HG03342 (cell line): ENCODE results near the gene IL34.
"Not testable (repeated sequence)": the region's sequence is repeated elsewhere in the genome, so short reads cannot be mapped to it uniquely, and the experiment has no call there.

Source experiments
- ATAC-seq: cut with Tn5 transposase; IDR thresholded peaks from one replicate; pipeline ENCODE4 v1.9.1; 2021; ENCODE audit warnings: mild to moderate bottlenecking, moderate library complexity; ENCODE audit not compliant: unreplicated experiment

Gene IL34

DNA sequence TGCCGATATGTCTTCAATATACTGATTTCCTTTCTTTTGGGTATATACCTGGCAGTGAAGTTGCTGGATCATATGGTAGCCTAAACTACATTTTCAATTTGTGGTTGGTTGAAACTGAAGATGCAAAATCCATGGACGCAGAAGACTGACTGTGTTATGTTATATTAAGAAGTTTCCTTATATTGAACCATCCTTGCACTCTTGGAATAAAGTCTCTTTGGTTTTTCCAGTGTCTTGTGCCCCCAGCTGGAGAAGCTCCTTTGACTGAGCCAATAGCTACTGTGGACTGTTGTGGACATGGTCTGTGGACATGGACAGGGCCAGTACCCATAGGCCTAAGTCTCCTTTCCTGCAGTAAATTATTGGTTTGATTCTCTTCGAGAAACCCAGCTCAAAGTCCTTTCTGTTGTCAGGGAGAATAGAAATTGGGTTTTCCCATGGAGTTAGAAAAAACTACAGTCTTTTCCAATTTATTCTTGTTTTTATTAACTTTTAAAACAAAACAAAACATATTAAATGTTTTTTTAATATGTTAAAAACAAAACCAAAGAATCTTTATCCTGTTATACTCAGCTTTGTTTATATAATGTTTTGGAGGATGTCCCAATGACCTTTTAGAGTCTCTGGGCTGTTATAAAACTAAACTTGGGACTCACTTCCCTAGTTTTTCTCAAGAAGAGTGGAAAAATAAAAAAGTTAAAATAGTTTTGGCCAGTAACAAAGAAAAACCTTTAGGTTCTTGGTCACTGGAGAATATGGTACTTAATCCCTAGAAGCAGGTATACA is 15.2 kb upstream of the IL34 start:
- ATAC-seq, result no peak

GRCh38 chr16:70632273-70632672 is 14.1 kb upstream of the IL34 start:
- no peak for ATAC-seq

- ATAC-seq, result not testable (repeated sequence)
These were observed 12.7 kb upstream of the IL34 start for GRCh38 chr16:70633617-70634016.

GRCh38 chr16:70634861-70635260 is 11.5 kb upstream of the IL34 start:
- ATAC-seq, result no peak

GRCh38 chr16:70635336-70636016 is 10.9 kb upstream of the IL34 start:
- no peak for ATAC-seq

DNA sequence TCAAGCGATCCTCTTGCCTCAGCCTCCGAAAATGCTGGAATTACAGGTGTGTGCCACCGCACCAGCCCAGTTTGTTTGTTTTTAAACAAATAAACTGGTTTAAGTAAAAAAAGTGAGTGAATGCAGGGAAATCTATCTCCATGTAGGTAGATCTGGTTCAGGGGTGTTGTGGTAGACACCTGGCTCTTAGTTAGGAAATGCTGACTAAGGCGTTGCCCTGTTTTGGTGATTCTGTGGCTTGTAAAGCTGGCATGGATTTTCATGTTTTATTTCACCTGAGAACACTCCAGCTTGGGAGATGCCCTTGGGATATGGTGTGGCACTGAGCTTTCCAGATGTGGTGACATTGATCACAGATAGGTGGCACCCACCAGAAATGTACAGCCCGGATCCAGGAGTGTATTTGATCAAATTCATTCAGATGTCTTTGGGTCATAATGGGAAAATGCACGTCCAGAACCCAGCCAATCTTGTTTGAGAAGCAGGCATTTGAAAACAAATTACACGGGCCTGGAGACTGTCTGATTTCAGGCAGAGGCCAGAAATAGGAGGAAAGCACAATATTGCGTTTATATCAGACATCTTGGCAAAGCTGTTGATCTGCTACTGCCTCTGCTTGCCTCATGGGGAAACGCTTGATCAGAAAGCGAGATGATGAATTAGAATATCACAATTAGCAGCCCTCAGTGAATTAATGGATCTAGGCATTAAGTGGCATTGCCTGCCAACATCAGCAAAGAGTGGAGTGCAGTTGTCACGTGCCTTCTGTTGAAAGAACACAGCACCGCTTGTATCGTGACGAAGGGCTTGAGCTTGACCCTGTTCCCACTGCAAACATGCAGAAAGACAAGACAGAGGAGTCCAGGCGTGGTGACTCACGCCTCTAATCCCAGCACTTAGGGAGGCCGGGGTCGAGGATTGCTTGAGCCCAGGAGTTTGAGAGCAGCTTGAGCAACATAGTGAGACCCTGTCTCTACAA is 7.3 kb upstream of the IL34 start:
- no peak for ATAC-seq

- ATAC-seq, result no peak
These were observed 3.7 kb upstream of the IL34 start for GRCh38 chr16:70642633-70643032.

DNA sequence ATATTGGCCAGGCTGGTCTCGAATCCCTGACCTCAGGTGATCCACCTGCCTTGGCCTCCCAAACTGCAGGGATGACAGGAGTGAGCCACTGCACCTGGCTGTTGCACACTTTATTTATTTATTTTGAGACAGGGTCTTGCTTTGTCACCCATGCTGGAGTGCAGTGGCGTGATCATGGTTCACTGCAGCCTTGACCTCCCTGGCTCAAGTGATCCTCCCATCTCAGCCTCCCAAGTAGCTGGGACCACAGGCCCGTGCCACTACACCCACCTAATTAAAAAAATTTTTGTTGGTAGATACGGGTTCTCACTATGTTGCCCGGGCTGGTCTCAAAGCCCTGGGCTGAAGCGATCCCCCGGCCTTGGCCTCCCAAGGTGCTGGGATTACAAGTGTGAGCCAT is 3.1 kb upstream of the IL34 start:
- ATAC-seq, result not testable (repeated sequence)

- no peak for ATAC-seq
These were observed 1.4 kb upstream of the IL34 start for GRCh38 chr16:70644763-70645597.

DNA sequence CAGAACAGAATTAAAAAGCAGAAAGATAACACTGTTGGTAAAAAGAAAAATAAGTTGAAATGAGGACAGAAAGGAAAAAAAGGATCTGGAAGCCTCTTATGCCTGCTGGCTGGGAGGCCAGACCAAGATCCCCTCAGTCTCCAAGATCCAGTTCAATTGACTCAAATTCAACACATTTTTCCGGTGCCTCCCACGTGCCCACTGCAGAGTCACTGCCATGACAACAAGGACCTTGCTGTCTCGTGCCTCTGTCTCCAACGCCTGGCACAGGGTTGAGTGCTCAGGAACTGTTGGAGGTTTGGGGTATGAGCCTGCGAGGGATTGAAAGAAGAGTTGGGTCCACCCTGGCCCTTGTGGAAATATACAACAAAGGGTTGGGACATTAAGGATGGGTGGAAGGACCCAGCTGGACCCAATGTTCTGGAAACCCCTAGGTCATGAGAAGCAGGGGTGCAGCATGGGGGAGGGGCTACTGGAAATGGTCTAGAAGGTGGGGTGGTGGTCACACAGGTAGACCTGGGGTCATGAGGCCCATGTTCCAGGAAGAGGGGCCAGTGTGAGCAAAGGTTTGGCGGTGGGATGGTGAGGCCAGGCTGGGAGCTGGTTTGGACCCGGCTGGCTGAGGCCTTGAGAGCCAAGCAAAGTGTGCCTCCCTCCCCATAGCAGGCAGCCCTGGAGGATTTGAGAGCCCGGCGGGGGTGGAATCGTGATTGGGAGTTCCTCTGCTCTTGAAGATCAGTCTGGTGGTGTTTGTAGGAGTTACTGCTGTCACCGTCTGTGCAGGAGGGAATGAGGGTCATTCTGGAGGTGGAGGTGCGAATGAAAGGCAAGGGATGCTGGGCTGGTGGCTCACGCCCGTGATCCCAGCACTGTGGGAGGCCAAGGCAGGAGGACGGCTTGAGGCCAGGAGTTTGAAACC is 1.3 kb downstream of the IL34 start:
- ATAC-seq, result no peak

- ATAC-seq, result no peak
These were observed 2.2 kb downstream of the IL34 start for GRCh38 chr16:70648606-70649005.

DNA sequence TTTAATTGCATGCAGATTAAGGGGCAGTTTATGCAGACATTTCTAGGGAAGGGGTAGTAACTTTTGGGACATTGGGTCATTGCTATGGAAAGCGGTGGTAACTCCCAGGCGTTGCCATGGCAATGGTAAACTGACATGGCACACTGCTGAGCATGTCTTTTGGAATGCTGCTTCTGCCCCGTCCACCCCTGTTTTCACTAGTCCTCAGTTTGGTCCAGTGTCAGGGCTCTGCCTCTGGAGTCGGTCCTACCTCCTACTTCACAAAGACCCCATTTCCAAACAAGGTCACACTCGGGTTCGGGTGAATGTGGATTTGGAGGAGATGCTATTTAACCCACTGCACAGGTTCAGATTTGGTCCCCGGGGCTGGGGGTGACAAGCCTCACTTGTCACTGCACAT is 2.9 kb downstream of the IL34 start:
- no peak for ATAC-seq

DNA sequence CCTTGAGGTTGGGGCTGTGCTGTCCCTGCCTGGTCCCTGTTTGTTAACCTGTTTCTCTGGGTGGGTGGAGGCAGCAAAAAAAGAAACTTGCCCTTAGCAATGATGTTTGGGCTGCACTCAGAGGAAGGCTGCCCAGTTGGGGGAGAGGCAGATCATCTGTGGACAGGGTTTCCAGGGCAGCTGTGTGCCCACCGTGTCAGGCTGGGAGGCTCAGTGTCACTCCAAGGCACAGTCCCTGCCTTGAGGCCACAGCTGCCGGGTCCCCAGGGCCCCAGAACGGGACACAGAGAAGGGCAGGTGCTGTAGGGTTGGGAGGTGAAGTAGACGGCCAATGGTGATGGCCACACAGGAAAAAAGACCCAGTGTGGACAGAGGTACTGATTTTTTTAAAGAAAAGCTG is 3.9 kb downstream of the IL34 start:
- ATAC-seq, result no peak

DNA sequence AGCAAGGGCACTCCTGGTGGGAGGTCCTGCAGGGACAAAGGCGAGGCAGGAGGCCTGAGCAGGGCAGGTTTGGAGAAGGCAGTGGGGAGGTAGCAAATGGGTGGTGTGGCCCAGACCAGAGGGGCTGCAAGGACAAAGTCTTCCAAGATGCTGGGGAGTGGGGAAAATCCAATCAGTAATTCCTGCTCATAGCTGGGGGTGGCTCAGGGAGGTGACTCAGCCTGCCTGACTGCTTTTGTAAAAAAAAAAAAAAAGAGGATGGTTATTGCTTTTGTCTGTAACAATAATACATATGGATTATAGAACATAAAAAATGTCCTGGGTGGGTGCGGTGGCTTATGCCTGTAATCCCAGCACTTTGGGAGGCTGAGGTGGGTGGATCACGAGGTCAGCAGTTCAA is 5.2 kb downstream of the IL34 start:
- no peak for ATAC-seq

DNA sequence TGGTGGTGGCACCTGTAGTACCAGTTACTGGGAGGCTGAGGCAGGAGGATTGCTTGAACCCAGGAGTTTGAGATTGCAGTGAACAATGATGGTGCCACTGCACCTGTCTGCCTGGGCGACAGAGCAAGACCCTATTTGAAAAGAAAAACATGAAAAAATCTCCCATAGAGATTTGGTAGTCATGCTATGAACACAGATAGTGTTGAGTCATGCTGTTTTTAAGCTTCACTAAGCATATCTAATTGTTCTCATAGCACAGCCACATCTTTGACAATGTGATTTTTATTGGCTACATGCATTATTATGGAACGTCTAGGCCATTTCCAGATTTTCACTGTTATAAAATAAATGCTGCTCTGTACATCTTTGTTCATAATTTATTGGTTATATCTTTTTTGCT is 6.0 kb downstream of the IL34 start:
- no peak for ATAC-seq

GRCh38 chr16:70653406-70653805 is 7.0 kb downstream of the IL34 start:
- ATAC-seq, result peak; percentile 11

GRCh38 chr16:70653809-70654771 is 7.7 kb downstream of the IL34 start:
- ATAC-seq, result peak; percentile 74

DNA sequence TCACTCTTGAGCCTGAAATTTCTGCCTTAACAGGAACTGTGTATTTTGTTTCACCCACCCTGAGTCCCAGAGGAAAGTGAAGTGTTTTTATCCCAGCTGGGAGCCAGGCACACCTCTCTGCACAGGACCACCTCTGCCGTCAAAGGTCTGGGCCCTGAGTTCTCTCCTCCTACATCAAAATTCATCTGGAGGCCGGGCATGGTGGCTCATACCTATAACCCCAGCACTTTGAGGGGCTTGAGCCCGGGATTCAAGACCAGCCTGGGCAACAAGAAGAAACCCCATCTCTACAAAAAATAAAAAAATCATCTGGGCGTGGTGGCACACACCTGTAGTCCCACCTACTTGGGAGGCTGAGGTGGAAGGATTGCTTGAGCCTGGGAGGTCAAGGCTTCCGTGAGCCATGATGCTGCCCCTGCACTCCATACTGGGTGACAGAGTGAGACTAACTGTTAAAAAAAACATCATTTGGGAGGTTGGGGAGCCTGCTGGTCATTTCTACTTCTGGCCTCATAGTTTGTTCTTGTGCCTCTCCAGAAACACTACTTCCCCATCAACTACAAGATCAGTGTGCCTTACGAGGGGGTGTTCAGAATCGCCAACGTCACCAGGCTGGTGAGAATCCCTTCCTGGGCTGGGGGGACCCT is 9.8 kb downstream of the IL34 start:
- no peak for ATAC-seq
